ENCODE data around the gene TTC3.
"Not testable (repeated sequence)": the region's sequence is repeated elsewhere in the genome, so short reads cannot be mapped to it uniquely, and the experiment has no call there.

TTC3 gene

DNA sequence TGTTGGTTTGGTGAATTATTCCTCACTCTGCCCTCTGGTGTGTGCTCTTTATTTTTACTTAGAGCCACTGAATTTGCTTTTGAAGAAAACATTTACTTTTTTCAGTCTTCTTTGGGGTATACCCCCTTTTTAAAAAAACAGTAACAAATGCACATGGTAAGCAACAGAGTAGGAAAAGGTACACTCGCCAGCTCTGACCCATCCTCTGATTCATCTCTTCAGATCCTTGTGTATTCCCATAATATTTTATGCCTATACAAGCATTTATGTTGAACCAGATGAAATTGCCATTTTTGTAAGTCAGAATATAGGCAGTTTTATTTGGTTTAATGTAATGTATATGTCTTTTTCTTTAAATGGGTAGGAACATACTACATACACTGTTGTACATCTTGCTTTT, 28.3 kb downstream of the TTC3 start:
- DNase-seq: no peak

DNA sequence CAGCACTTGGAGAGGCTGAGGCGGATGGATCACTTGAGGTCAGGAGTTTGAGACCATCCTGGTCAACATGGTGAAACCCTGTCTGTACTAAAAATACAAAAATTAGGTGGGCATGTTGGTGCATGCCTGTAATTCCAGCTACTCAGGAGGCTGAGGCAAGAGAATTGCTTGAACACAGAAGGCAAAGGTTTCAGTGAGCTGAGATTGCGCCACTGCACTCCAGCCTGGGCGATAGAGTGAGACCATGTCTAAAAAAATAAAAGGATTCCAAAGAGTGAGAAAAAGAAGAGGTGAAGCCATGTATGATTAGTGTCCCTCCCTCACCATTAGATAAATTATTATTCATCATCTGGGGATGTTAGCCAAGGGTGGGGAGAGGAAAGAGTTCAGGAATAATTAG, 29.7 kb downstream of the TTC3 start:
- not testable (repeated sequence) for DNase-seq

DNA sequence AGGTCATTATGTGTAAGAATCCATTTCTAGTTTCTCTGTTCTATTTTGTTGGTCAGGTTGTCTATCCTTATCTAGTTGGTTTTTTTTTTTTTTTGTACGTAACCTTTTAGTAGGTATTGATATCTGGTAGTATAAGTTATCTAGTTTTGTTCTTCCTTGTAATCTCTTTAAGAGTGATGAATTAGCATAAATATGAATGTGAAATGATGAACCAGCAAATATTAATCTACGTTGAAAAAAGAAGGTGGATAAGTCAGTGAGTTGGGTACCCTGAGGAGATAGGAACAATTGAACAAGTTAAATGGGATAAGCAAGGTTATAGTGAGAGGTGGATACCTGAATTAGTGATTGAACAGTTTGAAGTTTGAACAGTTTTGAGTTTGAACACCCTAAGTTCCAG, 33.9 kb downstream of the TTC3 start:
- no peak for DNase-seq

DNA sequence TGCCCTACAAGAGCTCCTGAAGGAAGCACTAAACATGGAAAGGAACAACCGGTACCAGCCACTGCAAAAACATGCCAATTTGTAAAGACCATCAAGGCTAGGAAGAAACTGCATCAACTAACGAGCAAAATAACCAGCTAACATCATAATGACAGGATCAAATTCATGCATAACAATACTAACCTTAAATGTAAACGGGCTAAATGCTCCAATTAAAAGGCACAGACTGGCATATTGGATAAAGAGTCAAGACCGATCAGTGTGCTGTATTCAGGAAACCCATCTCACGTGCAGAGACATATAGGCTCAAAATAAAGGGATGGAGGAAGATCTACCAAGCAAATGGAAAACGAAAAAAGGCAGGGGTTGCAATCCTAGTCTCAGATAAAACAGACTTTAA, 38.0 kb downstream of the TTC3 start:
- not testable (repeated sequence) for DNase-seq

DNA sequence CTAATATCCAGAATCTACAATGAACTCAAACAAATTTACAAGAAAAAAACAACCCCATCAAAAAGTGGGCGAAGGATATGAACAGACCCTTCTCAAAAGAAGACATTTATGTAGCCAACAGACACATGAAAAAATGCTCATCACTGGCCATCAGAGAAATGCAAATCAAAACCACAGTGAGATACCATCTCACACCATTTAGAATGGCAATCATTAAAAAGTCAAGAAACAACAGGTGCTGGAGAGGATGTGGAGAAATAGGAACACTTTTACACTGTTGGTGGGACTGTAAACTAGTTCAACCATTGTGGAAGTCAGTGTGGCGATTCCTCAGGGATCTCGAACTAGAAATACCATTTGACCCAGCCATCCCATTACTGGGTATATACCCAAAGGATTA, 41.2 kb downstream of the TTC3 start:
- DNase-seq: not testable (repeated sequence)

DNA sequence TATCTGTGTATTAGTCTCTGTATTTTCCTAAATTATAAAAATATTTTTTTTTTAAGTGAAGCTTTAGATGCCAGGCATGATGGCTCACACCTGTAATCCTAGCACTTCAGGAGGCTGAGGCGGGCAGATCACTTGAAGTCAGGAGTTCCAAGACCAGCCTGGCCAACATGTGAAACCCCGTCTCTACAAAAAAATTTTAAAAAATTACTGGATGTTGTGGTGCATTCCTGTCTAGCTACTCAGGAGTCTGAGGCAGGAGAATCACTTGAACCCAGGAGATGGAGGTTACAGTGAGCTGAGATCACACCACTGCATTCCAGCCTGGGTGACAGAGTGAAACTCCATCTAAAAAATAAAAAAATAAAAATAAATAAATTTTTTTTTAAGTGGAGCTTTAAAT, 43.4 kb downstream of the TTC3 start:
- not testable (repeated sequence) for DNase-seq

DNA sequence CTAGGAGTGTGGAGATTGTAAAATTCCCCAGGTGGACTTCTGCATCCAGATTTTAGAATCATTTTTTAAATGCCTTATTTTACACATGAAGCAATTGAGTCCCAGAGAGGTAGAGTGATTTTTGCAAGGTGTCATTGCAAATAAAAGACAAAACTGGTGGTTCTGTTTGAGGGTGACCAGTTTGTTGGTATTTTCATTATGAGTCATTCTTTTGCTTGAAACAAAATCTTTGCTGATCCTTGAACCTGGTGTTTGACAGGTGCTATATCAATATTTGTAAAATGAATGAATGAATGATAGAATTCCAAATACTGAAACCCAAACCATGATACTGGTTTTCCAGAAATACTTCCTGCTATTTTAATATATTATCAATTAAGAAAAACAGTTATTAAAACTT, 44.1 kb downstream of the TTC3 start:
- no peak for DNase-seq

DNA sequence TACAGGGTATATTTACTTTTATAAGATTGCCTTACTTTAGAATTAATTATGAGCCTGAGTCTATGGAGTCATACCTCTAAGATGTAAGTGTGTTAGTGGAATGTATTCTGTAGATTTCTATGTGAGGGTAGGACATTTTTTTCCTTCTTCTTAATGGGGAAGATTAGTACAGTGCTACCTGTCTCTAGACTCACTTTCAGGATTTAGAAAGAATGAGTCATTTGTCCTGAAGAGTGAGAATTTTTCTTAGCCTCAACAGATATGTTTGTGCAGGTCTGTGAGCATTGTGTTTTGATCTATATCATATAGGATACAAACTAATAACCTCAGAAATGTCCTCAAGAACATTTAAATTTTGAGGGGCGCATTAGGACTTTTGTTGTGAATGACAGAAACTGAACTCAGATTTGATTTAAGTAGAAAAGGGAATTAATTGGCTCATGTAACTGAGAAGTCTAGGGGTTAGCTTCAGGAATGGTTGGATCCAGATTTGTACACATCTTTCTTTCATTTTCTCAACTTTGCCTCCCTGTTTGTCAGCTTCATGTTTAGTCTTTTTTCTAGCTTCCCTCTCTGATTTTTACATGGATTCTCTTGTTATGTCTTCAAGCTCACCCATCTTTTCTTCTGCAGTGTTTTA, 45.3 kb downstream of the TTC3 start:
- DNase-seq: no peak

DNA sequence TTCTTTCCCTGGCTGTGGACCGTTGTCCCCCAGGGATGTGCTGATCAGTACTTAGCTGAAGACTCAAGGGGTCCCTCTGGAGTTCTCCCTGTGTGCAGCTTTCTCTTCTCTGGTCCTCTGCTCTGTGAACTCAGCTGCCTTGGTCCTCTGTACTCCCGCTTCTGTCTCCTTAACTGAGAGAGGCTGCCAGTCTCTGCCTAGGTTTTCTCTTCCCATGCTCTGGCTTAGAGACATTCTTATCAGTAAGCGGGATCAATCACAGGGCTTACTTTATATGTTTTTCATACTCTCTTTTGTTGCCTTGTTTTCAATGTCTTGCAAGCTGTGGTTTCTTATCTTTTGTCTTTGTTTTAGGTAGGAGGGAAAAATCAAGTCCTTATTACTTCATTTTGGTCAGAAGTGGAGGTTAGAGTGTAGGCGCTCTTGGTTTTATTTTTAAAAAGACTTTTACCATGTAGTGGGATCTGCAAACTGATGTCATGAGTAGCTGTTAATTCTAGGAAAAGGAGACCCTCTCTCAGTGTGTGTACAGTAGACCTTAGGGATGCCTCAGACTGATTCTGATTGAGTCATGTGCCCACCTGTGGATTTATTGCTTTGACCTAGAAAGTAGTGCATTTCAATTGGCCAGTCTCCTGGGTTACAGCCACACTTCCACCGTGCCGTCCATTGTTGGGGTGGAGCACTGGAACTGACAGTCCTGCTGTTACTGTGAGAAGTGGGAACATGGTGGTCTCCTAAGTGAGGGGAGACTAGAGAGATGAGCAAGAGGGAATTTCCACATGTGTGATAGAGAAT, 46.6 kb downstream of the TTC3 start:
- no peak for DNase-seq

DNA sequence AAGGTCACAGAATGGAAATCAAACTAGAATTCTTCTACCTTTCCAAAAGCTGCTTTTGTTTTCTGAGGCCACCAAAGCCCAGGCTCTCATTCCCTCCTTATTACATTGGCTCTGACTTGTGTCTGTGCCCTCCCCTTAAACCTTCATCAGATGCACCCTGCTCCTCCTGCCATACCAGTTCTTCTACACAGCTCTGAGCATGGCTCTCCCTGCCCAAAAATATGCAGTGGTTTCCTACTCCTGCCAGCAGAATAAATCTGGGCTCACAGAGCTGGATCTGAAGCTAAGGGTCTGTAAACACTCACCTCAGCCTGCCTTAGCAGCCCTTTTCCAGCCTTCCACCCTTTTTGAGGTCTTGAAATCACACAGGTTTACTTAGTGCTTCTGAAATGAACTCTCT, 55.0 kb downstream of the TTC3 start:
- no peak for DNase-seq

DNA sequence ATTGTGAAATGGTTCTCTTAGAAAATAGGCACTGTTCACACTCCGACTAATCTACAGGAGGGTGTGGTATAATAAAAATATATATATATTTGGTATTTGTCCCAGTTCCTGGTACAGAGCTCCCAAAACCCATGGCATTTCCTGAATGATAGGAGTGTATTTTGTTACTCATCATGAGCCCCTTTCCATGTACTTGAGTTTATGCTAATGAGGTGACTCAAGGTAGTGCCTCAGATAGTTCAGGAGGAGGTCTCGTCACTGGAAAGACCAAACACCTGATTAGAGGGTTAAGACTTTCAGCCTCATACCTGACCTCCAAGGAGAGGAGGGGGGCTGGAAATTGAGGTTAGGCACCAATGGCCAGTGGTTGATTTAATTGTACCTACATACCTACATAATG, 57.9 kb downstream of the TTC3 start:
- no peak for DNase-seq

DNA sequence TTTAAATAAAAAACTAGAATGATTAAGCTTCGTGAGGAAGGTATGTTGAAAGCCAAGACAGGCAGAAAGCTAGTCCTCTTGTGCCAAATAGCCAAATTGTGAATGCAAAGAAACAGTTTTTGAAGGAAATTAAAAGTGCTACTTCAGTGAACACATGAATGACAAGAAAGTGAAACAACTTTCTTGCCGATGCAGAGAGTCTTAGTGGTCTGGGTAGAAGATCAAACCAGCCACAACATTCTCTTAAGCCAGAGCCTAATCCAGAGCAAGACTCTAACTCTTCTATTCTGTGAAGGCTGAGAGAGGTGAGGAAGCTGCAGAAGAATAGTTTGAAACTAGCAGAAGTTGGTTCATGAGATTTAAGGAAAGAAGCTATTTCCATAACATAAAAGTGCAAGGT, 63.2 kb downstream of the TTC3 start:
- DNase-seq: no peak

DNA sequence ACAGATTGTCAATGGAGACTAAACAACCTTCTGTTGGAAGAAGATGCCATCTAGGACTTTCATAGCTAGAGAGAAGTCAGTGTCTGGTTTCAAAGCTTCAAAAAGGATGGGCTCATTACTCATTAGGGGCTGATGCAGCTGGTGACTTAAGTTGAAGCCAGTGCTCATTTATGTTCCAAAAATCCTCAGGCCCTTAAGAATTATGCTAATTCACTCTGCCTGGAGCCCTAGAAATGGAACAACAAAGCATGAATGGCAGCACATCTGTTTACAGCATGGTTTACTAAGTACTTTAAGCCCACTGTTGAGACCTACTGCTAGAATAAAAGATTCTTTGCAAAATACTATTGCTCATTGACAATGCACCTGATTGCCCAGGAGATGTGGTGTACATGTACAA, 63.7 kb downstream of the TTC3 start:
- no peak for DNase-seq

DNA sequence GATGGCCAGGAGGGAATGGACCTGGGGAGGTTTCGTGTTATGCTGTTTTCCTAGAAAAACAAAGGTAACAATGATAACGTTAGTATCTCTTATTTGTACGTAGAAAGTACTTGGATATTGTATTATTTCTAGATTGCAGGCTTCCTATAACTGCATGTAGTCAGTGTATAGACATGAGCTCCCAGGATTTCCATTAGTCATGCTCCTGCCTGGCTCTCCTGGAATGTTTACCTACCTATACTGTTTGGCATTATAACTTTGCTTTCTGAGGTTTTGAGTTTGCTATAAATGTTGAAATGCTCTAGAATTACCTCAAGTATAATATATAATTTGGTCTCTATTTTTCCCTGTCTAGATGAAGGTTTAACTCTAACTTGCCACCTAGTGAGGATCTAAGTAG, 66.1 kb downstream of the TTC3 start:
- DNase-seq: no peak

DNA sequence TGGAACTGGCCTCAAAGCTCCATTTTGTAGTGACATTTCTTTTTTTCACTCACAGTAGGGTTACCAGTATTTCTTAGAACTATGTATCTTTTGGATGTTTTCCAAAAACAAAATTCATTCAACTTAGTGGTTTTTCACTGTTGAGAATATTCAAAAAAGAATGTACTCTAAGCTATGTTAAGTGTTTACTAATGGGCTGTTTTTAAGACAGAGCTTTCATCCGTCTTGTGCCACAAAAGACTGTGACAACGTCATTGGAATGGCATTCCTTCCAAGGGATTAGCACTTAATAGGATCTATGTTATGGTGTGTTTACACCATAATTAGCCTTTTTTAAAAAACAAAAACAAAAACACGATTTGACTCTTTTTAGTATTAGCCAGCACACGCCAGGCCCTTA, 66.8 kb downstream of the TTC3 start:
- no peak for DNase-seq

DNA sequence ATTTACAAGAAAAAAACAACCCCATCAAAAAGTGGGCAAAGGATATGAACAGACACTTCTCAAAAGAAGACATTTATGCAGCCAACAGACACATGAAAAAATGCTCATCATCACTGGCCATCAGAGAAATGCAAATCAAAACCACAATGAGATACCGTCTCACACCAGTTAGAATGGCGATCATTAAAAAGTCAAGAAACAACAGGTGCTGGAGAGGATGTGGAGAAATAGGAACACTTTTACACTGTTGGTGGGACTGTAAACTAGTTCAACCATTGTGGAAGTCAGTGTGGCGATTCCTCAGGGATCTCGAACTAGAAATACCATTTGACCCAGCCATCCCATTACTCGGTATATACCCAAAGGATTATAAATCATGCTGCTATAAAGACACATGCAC, 70.3 kb downstream of the TTC3 start:
- DNase-seq: not testable (repeated sequence)

DNA sequence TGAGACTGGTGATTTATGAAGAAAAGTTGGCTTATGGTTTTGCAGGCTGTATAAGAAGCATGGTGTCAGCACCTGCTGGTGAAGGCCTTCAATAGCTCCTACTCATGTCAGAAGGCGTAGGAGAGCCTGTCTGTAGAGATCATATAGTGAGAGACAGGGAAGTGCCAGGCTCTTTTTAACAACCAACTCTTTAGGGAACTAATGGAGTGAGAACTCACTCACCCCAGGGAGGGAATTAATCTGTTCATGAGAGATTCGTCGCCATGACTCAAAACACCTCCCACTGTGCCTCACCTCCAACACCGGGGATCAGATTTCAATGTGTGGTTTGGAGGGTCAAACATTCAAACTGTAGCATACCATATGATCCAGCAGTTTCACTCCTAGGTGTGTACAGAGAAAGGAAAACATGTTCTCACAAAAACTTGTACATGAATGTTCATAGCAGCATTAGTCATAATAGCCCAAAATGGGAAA, 72.6 kb downstream of the TTC3 start:
- DNase-seq: no peak

DNA sequence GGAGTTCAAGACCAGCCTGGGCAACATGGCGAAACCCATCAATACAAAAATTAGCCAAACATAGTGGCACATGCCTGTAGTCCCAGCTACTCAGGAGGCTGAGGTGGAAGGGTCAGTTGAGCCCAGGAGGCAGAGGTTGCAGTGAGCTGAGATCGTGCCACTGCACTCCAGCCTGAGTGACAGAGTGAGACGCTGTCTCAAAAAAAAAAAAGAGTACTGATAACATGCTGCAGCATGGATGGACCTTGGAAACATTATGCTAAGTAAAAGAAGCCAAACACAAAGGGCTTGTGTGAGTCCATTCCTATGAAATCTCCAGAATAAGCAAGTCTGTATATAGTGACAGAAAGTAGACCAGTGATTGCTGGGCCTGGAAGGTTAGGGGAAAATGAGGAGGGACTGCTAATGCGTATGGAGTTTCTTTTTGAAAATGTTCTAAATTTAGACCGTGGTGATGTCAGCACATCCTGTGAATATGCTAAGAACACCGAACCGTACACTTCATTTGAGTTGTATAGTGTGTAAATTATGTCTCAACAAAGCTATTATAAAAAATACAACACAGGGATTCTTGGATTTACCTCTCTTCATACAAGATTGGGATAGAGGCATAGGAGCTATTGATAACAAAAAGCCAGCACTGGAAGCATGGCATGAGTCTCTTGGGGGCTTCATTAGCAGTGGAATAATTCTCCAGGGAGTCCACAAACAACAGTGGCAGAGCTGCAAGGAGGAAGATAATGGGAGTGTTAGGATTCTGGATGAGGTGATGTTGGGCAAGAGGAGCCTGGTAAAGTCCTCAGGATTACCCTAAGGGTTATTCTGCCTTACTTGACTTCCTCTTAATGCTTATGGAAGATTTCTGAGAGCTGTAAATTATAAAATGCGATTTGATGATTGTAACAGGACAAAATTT, 73.5 kb downstream of the TTC3 start:
- no peak for DNase-seq

DNA sequence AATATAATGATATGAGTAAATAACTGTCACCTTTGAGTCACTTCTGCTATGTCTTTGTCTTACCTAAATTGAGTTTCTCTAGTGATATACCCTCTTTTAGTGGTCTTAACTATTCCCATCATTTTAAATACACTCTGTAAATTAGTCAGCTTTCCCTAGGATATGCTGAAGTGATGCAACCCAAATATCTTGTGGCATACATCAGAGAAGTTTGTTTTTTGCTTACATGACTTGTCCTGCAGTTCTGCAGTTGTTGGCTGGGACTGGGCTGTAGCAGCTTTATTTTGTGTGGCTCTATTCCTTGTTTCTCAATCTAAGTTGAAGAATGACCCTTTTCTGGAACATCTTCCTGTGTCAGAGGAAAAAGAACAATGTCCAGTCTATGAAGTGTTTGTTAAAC, 76.4 kb downstream of the TTC3 start:
- DNase-seq: no peak

DNA sequence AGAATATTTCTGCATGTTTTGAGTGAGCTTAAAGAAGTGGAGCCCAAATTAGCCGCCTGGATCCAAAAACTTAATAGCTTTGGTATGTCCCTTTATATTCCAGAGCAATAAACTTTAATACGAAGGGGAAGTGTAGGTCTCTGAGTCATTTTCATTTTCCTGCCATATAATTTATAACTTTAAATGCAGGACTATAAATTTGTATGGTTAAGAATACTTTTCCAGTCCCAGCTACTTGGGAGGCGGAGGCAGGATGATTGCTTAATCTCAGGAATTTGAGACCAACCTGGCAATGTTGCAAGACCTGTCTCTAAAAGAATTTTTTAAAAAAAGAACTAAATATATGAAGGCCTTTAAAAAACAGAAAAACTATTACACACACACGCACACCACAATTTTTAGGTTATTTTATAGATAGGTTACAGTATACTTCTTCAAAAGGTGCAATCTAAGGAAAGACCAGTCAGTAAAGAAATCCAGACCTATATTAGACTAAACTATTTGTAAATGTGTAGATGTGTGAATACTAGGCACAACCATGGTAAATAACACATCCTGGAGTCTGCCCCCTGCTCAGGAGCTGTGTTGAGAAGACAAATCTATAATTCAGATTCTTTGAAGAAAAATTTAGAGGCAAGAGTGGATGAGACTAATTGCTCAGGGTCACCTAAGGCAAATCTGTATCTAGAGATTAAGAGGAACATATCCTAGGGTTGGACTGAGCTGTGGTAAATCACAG, 80.3 kb downstream of the TTC3 start:
- DNase-seq: no peak

DNA sequence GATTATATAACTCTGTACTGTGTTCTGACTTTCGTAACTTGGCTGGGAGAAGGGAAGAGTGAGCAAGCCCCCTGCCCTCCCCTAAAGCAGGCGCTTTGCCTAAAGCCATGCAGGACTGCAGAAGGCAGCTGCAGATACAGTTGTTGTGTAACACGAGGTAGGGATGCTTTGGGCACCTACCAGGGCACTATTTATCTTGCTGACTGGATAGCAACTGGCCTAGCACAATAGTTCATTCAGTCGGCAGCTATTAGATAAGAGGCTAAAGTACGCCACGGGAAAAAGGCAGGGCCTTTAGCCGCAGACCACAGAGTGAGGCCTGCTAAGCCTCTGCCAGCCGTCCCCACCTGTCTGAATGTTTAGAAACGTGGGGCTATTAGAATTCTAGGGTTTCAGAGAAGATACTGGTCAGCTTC, 80.9 kb downstream of the TTC3 start:
- no peak for DNase-seq

DNA sequence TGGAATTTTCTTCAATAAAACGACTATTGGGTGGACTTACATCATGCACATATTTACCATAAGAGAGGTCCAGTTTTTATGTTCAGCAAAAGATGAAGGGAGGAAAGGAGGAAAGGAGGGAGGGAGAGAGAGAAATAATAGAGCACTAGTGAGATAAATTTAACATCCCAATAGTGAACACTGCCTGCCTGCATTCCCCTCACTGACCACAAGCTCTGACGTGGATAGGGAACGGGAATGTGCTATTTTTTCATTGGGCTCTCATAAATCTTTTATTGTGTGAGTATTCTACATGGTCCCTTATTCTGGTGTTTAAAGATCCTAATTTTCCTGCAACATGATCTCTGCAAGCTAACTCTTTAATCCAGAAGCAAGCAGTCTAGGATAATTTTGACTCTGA, 82.1 kb downstream of the TTC3 start:
- DNase-seq: no peak

DNA sequence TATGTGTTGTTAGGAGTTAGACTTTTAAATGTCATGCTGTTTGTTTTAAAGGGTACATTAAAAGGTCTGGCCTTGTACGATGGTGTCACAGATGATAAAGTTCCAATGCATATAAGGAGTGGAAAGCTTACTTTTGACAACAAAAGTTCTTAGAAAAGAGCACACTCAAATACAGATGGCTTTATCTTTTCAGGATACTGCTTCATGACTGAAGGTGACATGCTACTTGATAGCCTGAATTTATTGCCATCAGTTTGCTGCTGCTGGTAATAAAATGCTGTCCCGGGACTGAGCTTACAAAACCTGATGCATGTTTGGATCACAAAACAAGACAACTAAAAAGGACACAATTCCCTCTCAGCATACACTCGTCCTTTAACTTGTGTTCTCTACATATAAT, 84.9 kb downstream of the TTC3 start:
- DNase-seq: no peak
